ENCODE measurements around the gene SAMD11. TPM values are rescaled to one million over a fixed set of nuclear protein-coding genes. Genes with fewer than 3 reads are reported as not detected.
A peak's percentile ranks its signal among the peaks of the same experiment; 100 is the strongest.

Gene SAMD11
- total RNA-seq, 1 donor from 2014 or later: 0.14 TPM

- H3K27me3 Mint-ChIP-seq (ENCODE audit: low read depth): peaks cover 82% of the 10 kb centered on the region
- no peaks in the 10 kb centered on the region for H3K4me1 Mint-ChIP-seq
- no peaks in the 10 kb centered on the region for H3K36me3 Mint-ChIP-seq (ENCODE audit: low read depth)
- H3K27ac Mint-ChIP-seq (ENCODE audit: unreplicated experiment): no peak overlapping the region
- no peak overlapping the region for H3K4me3 Mint-ChIP-seq
- no peak for TF ChIP-seq CTCF (conservative IDR thresholded peaks at IDR 0.05)
- no peak for DNase-seq (ENCODE audit: low read depth, low spot score)
- no peaks in the 10 kb centered on the region for H3K9me3 Mint-ChIP-seq
Measured at GRCh38 chr1:934991-935750, 11.4 kb downstream of the SAMD11 start.

- no peaks in the 10 kb centered on the region for H3K4me1 Mint-ChIP-seq
- H3K27me3 Mint-ChIP-seq (ENCODE audit: low read depth): peaks cover 81% of the 10 kb centered on the region
- TF ChIP-seq CTCF (conservative IDR thresholded peaks at IDR 0.05): no peak
- H3K4me3 Mint-ChIP-seq: no peak overlapping the region
- no peak for DNase-seq (ENCODE audit: low read depth, low spot score)
- H3K27ac Mint-ChIP-seq (ENCODE audit: unreplicated experiment): no peak overlapping the region
- no peaks in the 10 kb centered on the region for H3K9me3 Mint-ChIP-seq
- no peaks in the 10 kb centered on the region for H3K36me3 Mint-ChIP-seq (ENCODE audit: low read depth)
Measured at GRCh38 chr1:935751-936231, 12.1 kb downstream of the SAMD11 start.

- no peak overlapping the region for H3K27ac Mint-ChIP-seq (ENCODE audit: unreplicated experiment)
- DNase-seq (ENCODE audit: low read depth, low spot score): no peak
- no peaks in the 10 kb centered on the region for H3K9me3 Mint-ChIP-seq
- H3K4me3 Mint-ChIP-seq: no peak overlapping the region
- H3K4me1 Mint-ChIP-seq: no peaks in the 10 kb centered on the region
- H3K27me3 Mint-ChIP-seq (ENCODE audit: low read depth): peaks cover 80% of the 10 kb centered on the region
- no peak for TF ChIP-seq CTCF (conservative IDR thresholded peaks at IDR 0.05)
- H3K36me3 Mint-ChIP-seq (ENCODE audit: low read depth): no peaks in the 10 kb centered on the region
Measured at GRCh38 chr1:936348-937264, 12.9 kb downstream of the SAMD11 start.

- no peak for TF ChIP-seq CTCF (conservative IDR thresholded peaks at IDR 0.05)
- no peaks in the 10 kb centered on the region for H3K9me3 Mint-ChIP-seq
- no peaks in the 10 kb centered on the region for H3K36me3 Mint-ChIP-seq (ENCODE audit: low read depth)
- H3K4me1 Mint-ChIP-seq: no peaks in the 10 kb centered on the region
- H3K27ac Mint-ChIP-seq (ENCODE audit: unreplicated experiment): no peak overlapping the region
- peaks cover 71% of the 10 kb centered on the region for H3K27me3 Mint-ChIP-seq (ENCODE audit: low read depth)
- DNase-seq (ENCODE audit: low read depth, low spot score): no peak
- H3K4me3 Mint-ChIP-seq: peak overlapping the region; percentile 19
Measured at GRCh38 chr1:937521-937920, 13.8 kb downstream of the SAMD11 start.

GRCh38 chr1:938088-938683 lies 14.5 kb downstream of the SAMD11 start:
- H3K9me3 Mint-ChIP-seq: no peaks in the 10 kb centered on the region
- DNase-seq (ENCODE audit: low read depth, low spot score): no peak
- H3K27ac Mint-ChIP-seq (ENCODE audit: unreplicated experiment): no peak overlapping the region
- H3K36me3 Mint-ChIP-seq (ENCODE audit: low read depth): no peaks in the 10 kb centered on the region
- peaks cover 69% of the 10 kb centered on the region for H3K27me3 Mint-ChIP-seq (ENCODE audit: low read depth)
- TF ChIP-seq CTCF (conservative IDR thresholded peaks at IDR 0.05): no peak
- H3K4me3 Mint-ChIP-seq: peak overlapping the region; percentile 19
- H3K4me1 Mint-ChIP-seq: no peaks in the 10 kb centered on the region

Measured in neural crest cell (in vitro differentiated cells).